Measurements from ENCODE around the gene FBXW8. TPM values are rescaled to one million over a fixed set of nuclear protein-coding genes. Genes with fewer than 3 reads are reported as not detected.

The FBXW8 gene
- total RNA-seq, 2 experiments from 2014 or later, result 7.2 TPM

- no peaks in the 10 kb centered on the region for H3K27me3 Mint-ChIP-seq
- DNase-seq, result no peak
- no peaks in the 10 kb centered on the region for H3K36me3 Mint-ChIP-seq (ENCODE audit: low read depth)
- POLR2A ChIA-PET, result interaction anchor here (0.9 kb wide), 2 partner anchors 14 to 22 kb away, joined by 3 read pairs; no protein-coding TSS in a partner anchor
- CTCF ChIA-PET, result interaction anchor here (0.6 kb wide), 2 partner anchors 13 to 334 kb away, joined by 3 read pairs; no protein-coding TSS in a partner anchor
- no peak overlapping the region for H3K4me3 Mint-ChIP-seq
- H3K27ac Mint-ChIP-seq, result peak overlapping the region; percentile 19
- no peaks in the 10 kb centered on the region for H3K9me3 Mint-ChIP-seq
- H3K4me1 Mint-ChIP-seq, result peaks cover 9% of the 10 kb centered on the region
These were observed 165.9 kb downstream of the FBXW8 start for GRCh38 chr12:117076410-117077372.

- Mint-ChIP-seq H3K4me3 (no peak overlapping the region), H3K27ac (no peak overlapping the region), H3K27me3 (no peaks in the 10 kb centered on the region), H3K4me1 (peaks cover 9% of the 10 kb centered on the region), H3K36me3 (ENCODE audit: low read depth) (peaks cover 3% of the 10 kb centered on the region), H3K9me3 (no peaks in the 10 kb centered on the region)
- DNase-seq, result no peak
- POLR2A ChIA-PET, result interaction anchor here (0.7 kb wide), 1 partner anchor 17 kb away, joined by 3 read pairs; no protein-coding TSS in a partner anchor
- CTCF ChIA-PET, result no interaction called here
These were observed 168.7 kb downstream of the FBXW8 start for GRCh38 chr12:117079487-117079886.

- DNase-seq, result no peak
- Mint-ChIP-seq H3K9me3 (no peaks in the 10 kb centered on the region), H3K4me3 (no peak overlapping the region), H3K27me3 (no peaks in the 10 kb centered on the region), H3K4me1 (peaks cover 9% of the 10 kb centered on the region), H3K27ac (no peak overlapping the region), H3K36me3 (ENCODE audit: low read depth) (peaks cover 3% of the 10 kb centered on the region)
- ChIA-PET CTCF (no interaction called here), POLR2A (no interaction called here)
These were observed 170.0 kb downstream of the FBXW8 start for GRCh38 chr12:117080661-117081144.

Other genes with a start within 250 kb of the FBXW8 start
- gene SPRING1, start 172.9 kb upstream of the FBXW8 start, total RNA-seq, result 10 to 100 TPM; 24.0 to 29.6 TPM
- gene RNFT2, start 172.6 kb upstream of the FBXW8 start, total RNA-seq, result 1 to 10 TPM; 9.0 to 9.8 TPM
- not detected for gene HRK, start 29.5 kb upstream of the FBXW8 start, total RNA-seq
- gene TESC, start 188.5 kb downstream of the FBXW8 start, total RNA-seq, result 10 to 100 TPM; 29.2 to 30.1 TPM